IMR-90 (cell line): Measurements from ENCODE around the gene FNTB. TPM values are rescaled to one million over a fixed set of nuclear protein-coding genes. Genes with fewer than 3 reads are reported as not detected.

Experiments
- ATAC-seq: fragments of 200-7000 bp; cut with Tn5 transposase; 2 replicates; pipeline ENCODE4 v1.9.1; 2020; ENCODE audit warnings: low read depth, mild to moderate bottlenecking, moderate library complexity
- BruUV-seq: library from RNA; stranded (reverse); fragments of 400-500 nt; replicated peaks from 2 replicates; lab custom pipeline; 2021; lab: Mats Ljungman, UMichigan
- CTCF ChIA-PET: fragments of 300-600 bp; formaldehyde crosslinking; extraction: SDS; loops from one replicate; lab custom pipeline; 2021; ENCODE audit warnings: antibody characterized with exemption; lab: Yijun Ruan, JAX
- POLR2A ChIA-PET: fragments of 300-600 bp; sonication (Branson Sonifier 250); formaldehyde crosslinking; loops from one replicate; lab custom pipeline; 2022; ENCODE audit warnings: antibody characterized with exemption; ENCODE audit not compliant: unreplicated experiment; lab: Charles Lee
- DNase-seq: peaks from one replicate; pipeline ENCODE4 v3.0.0; 2013
- H2AFZ ChIP-seq: replicated peaks from 2 replicates; pipeline ENCODE3; 2013; ENCODE audit warnings: low read length, mild to moderate bottlenecking; ENCODE audit not compliant: poor library complexity
- H2AK5ac ChIP-seq: 2 replicates; pipeline ENCODE4 v1.6.1; 2013; ENCODE audit warnings: low read depth, low read length, inconsistent platforms
- H2AK9ac ChIP-seq: replicated peaks from 2 replicates; pipeline ENCODE3; 2013; ENCODE audit warnings: mild to moderate bottlenecking, low read depth, low read length, moderate library complexity; ENCODE audit not compliant: poor library complexity
- H2BK120ac ChIP-seq: 2 replicates; pipeline ENCODE4 v1.6.1; 2013; ENCODE audit warnings: low read depth, low read length, inconsistent platforms
- H2BK15ac ChIP-seq: 3 replicates; pipeline ENCODE4 v1.6.1; 2013; ENCODE audit warnings: low read depth, low read length, inconsistent platforms
- H2BK20ac ChIP-seq: 2 replicates; pipeline ENCODE4 v1.6.1; 2013; ENCODE audit warnings: low read depth, mild to moderate bottlenecking, inconsistent platforms, low read length, moderate library complexity
- H2BK5ac ChIP-seq: 2 replicates; pipeline ENCODE4 v1.6.1; 2013; ENCODE audit warnings: mild to moderate bottlenecking, low read depth, low read length, inconsistent platforms; ENCODE audit not compliant: poor library complexity, severe bottlenecking
- H3K14ac ChIP-seq: replicated peaks from 2 replicates; pipeline ENCODE4 v1.6.1; 2013; ENCODE audit warnings: low read depth, low read length, inconsistent platforms
- H3K18ac ChIP-seq: 2 replicates; pipeline ENCODE4 v1.6.1; 2013; ENCODE audit warnings: low read depth, low read length, control low read depth
- H3K23ac ChIP-seq: 2 replicates; pipeline ENCODE4 v1.6.1; 2013; ENCODE audit warnings: low read depth, low read length, inconsistent platforms
- H3K27ac ChIP-seq: 2 replicates; pipeline ENCODE4 v1.5.1; 2013; ENCODE audit warnings: mild to moderate bottlenecking, control low read depth, low read length; ENCODE audit not compliant: insufficient read depth
- H3K27me3 ChIP-seq: 2 replicates; pipeline ENCODE4 v1.6.1; 2013; ENCODE audit warnings: low read length; ENCODE audit not compliant: control insufficient read depth, insufficient read depth
- H3K36me3 ChIP-seq: 2 replicates; pipeline ENCODE4 v1.6.1; 2013; ENCODE audit warnings: low read length, mixed read lengths; ENCODE audit not compliant: control insufficient read depth, insufficient read depth
- H3K4ac ChIP-seq: 2 replicates; pipeline ENCODE4 v1.6.1; 2013; ENCODE audit warnings: low read depth, low read length, inconsistent platforms
- H3K4me1 ChIP-seq: 2 replicates; pipeline ENCODE4 v1.6.1; 2013; ENCODE audit warnings: low read length, mixed read lengths; ENCODE audit not compliant: control insufficient read depth, insufficient read depth
- H3K4me2 ChIP-seq: 2 replicates; pipeline ENCODE4 v1.6.1; 2013; ENCODE audit warnings: low read depth, mild to moderate bottlenecking, control low read depth, low read length, moderate library complexity
- H3K4me3 ChIP-seq: 2 replicates; pipeline ENCODE4 v1.5.1; 2013; ENCODE audit warnings: low read depth, mild to moderate bottlenecking, control low read depth, low read length, moderate library complexity; ENCODE audit not compliant: insufficient read depth
- H3K56ac ChIP-seq: 2 replicates; pipeline ENCODE4 v1.6.1; 2013; ENCODE audit warnings: low read length, inconsistent platforms; ENCODE audit not compliant: insufficient read depth; ENCODE audit errors: extremely low read depth
- H3K79me1 ChIP-seq, 2 experiments: 2 replicates each; pipeline ENCODE4 v1.6.1; 2013; ENCODE audit warnings: low read length in 2 of 2, inconsistent platforms in 1 of 2, low read depth in 1 of 2
- H3K9ac ChIP-seq: 2 replicates; pipeline ENCODE4 v1.6.1; 2013; ENCODE audit warnings: low read depth, low read length, control low read depth
- H3K9me1 ChIP-seq: 2 replicates; pipeline ENCODE4 v1.6.1; 2013; ENCODE audit warnings: low read length, inconsistent platforms; ENCODE audit not compliant: insufficient read depth
- H3K9me3 ChIP-seq: 2 replicates; pipeline ENCODE4 v1.6.1; 2013; ENCODE audit warnings: low read length; ENCODE audit not compliant: control insufficient read depth, insufficient read depth
- H4K20me1 ChIP-seq: 2 replicates; pipeline ENCODE4 v1.6.1; 2013; ENCODE audit warnings: low read length, inconsistent platforms; ENCODE audit not compliant: insufficient read depth
- H4K5ac ChIP-seq: 2 replicates; pipeline ENCODE4 v1.6.1; 2013; ENCODE audit warnings: mild to moderate bottlenecking, low read depth, low read length, control low read depth
- H4K8ac ChIP-seq, 2 experiments: 2 replicates each; pipeline ENCODE4 v1.6.1; 2013; ENCODE audit warnings: low read depth in 2 of 2, low read length in 2 of 2, control low read depth in 1 of 2, inconsistent platforms in 1 of 2
- H4K91ac ChIP-seq: 2 replicates; pipeline ENCODE4 v1.6.1; 2013; ENCODE audit warnings: low read depth, low read length, inconsistent platforms; ENCODE audit not compliant: insufficient read depth
- BHLHE40 ChIP-seq: fragments of 150-350 bp; IDR thresholded peaks from 2 replicates; pipeline ENCODE4 v1.6.1; 2016; ENCODE audit warnings: mild to moderate bottlenecking, low read depth, low read length
- CTCF ChIP-seq: conservative IDR thresholded peaks from 2 replicates; pipeline ENCODE4 v1.5.1; 2012; ENCODE audit warnings: mild to moderate bottlenecking, low read depth, low read length, improper control_type of control experiment
- ELK1 ChIP-seq: fragments of 150-350 bp; IDR thresholded peaks from 2 replicates; pipeline ENCODE4 v1.6.1; 2016; ENCODE audit warnings: low read depth, mild to moderate bottlenecking, low read length, moderate library complexity, borderline replicate concordance
- MXI1 ChIP-seq: IDR thresholded peaks from 2 replicates; pipeline ENCODE4 v1.6.1; 2012; ENCODE audit warnings: low read depth, mild to moderate bottlenecking, low read length, moderate library complexity, borderline replicate concordance
- POLR2A ChIP-seq: IDR thresholded peaks from 2 replicates; pipeline ENCODE4 v1.6.1; 2012; ENCODE audit warnings: mild to moderate bottlenecking, low read depth, low read length
- RFX5 ChIP-seq: IDR thresholded peaks from 2 replicates; pipeline ENCODE4 v1.8.0; 2012; ENCODE audit warnings: low read depth, mild to moderate bottlenecking, low read length, moderate library complexity
- USF2 ChIP-seq: fragments of 150-350 bp; IDR thresholded peaks from 2 replicates; pipeline ENCODE4 v1.6.1; 2017; ENCODE audit warnings: mild to moderate bottlenecking, antibody characterized with exemption, low read length, low read depth
- WGBS, 2 experiments: methylation state at CpG; one replicate each; pipeline versions ENCODE4 v1.1.5 to v1.1.7; 2013; ENCODE audit warnings: missing lambda C conversion rate in 2 of 2; ENCODE audit not compliant: insufficient read length in 1 of 2; ENCODE audit errors: extremely low coverage in 2 of 2; 5-methylcytosine and 5-hydroxymethylcytosine counted together
- dilution Hi-C: fragments of 300-500 bp; cut with HindIII; formaldehyde crosslinking; loops from one replicate; pipeline ENCODE4 v1.14.3; 2018; ENCODE audit warnings: low sequenced_read_pairs; ENCODE audit not compliant: unreplicated experiment
- in situ Hi-C: fragments of 300-500 bp; cut with MboI; formaldehyde crosslinking; loops from 3 replicates; pipeline ENCODE4 v1.14.3; 2019; ENCODE audit warnings: low sequenced_read_pairs, inconsistent platforms, mixed read lengths
- intact Hi-C: fragments of 100-400 bp; cut with micrococcal nuclease; formaldehyde crosslinking; loops from 2 replicates; pipeline ENCODE4 v1.10.0; 2022
- polyA plus RNA-seq, 3 experiments: library from polyadenylated mRNA; depleted of rRNA; stranded (reverse); fragments of >200 nt; gene quantifications; 2 replicates each; pipeline ENCODE4 v1.2.3, GENCODE V29; 2012; ENCODE audit warnings: low replicate concordance in 1 of 3
- total RNA-seq: library from RNA; depleted of rRNA; stranded (reverse); fragments of >200 nt; gene quantifications from 2 replicates; pipeline ENCODE4 v1.2.3, GENCODE V29; 2012

The FNTB gene
- total and polyA plus RNA-seq, 2 of the 4 experiments (the other 2 are of a cell fraction) = 9.9 to 18.5 TPM

- intact Hi-C loops (no loop called here), in situ Hi-C loops (no loop called here), dilution Hi-C loops (no loop called here)
- no peak overlapping the region for H2BK20ac ChIP-seq
- H2BK5ac ChIP-seq = no peak overlapping the region
- no peaks in the 10 kb centered on the region for H3K9me3 ChIP-seq
- POLR2A ChIA-PET = no interaction called here
- no peak overlapping the region for H2BK120ac ChIP-seq
- ATAC-seq (no peak), DNase-seq (no peak)
- H3K4me2 ChIP-seq = no peak overlapping the region
- CTCF ChIA-PET = interaction anchor here (1.5 kb wide), 1 partner anchor 20 kb away, joined by 4 read pairs; no protein-coding TSS in a partner anchor
- no peak overlapping the region for H3K9ac ChIP-seq
- H2BK15ac ChIP-seq = no peak overlapping the region
- no peak overlapping the region for H2AFZ ChIP-seq
- no peak overlapping the region for H3K4ac ChIP-seq
- no peaks in the 10 kb centered on the region for H3K27me3 ChIP-seq
- 90% methylated on average over 2 of the region's 6 CpGs; no CpG with 5 or more reads in 1 of the 2 experiments for WGBS, 2 experiments
- H3K23ac ChIP-seq = no peak overlapping the region
- no peak overlapping the region for H4K8ac ChIP-seq
- peaks cover 11% of the 10 kb centered on the region; the same call in 1 of the 2 replicates for H3K9me1 ChIP-seq
- no peak overlapping the region for H3K4me3 ChIP-seq
- H3K27ac ChIP-seq = no peak overlapping the region
- no peaks in the 10 kb centered on the region for H3K36me3 ChIP-seq
- TF ChIP-seq USF2 = no peak
- TF ChIP-seq MXI1 = no peak
- TF ChIP-seq RFX5 = no peak
- no peak for TF ChIP-seq BHLHE40
- TF ChIP-seq POLR2A = no peak
- TF ChIP-seq ELK1 = no peak
- no peak for TF ChIP-seq CTCF
- H3K4me1 ChIP-seq = peaks cover 13% of the 10 kb centered on the region
- no peaks in the 10 kb centered on the region for H4K20me1 ChIP-seq
- no peak overlapping the region for H3K14ac ChIP-seq
- no peak overlapping the region for H3K56ac ChIP-seq
- H2AK5ac ChIP-seq = no peak overlapping the region
- H3K18ac ChIP-seq = no peak overlapping the region
- no peak overlapping the region for H2AK9ac ChIP-seq
- no peak overlapping the region for H4K91ac ChIP-seq
- H3K79me1 ChIP-seq = peaks cover 4 to 36% of the 10 kb centered on the region in 2 experiments
- H4K5ac ChIP-seq = no peak overlapping the region
- BruUV-seq = no TSS peak
Measured at GRCh38 chr14:65001723-65002122, 15.0 kb downstream of the FNTB start.
